ENCODE data around the gene FBXW11.
A peak's percentile ranks its signal among the peaks of the same experiment; 100 is the strongest.

The FBXW11 gene

GRCh38 chr5:171851251-171851650 lies 155.2 kb downstream of the FBXW11 start:
- no peak overlapping the region for H3K4me3 ChIP-seq (ENCODE audit: low read depth, low read length)
- no peak for DNase-seq (ENCODE audit: low read depth)
- no peak for TF ChIP-seq CTCF (IDR thresholded peaks at IDR 0.05; ENCODE audit: low read depth, low read length, missing control alignments)

GRCh38 chr5:171850324-171850947 lies 156.0 kb downstream of the FBXW11 start:
- no peak overlapping the region for H3K4me3 ChIP-seq (ENCODE audit: low read depth, low read length)
- DNase-seq (ENCODE audit: low read depth) = no peak
- TF ChIP-seq CTCF (IDR thresholded peaks at IDR 0.05; ENCODE audit: low read depth, low read length, missing control alignments) = peak; percentile 32

- DNase-seq (ENCODE audit: low read depth) = no peak
- TF ChIP-seq CTCF (IDR thresholded peaks at IDR 0.05; ENCODE audit: low read depth, low read length, missing control alignments) = no peak
- no peak overlapping the region for H3K4me3 ChIP-seq (ENCODE audit: low read depth, low read length)
These were observed 156.7 kb downstream of the FBXW11 start for GRCh38 chr5:171849585-171850323.

GRCh38 chr5:171848911-171849520 lies 157.4 kb downstream of the FBXW11 start:
- no peak for TF ChIP-seq CTCF (IDR thresholded peaks at IDR 0.05; ENCODE audit: low read depth, low read length, missing control alignments)
- DNase-seq (ENCODE audit: low read depth) = no peak

GRCh38 chr5:171848486-171848885 lies 158.0 kb downstream of the FBXW11 start:
- no peak overlapping the region for H3K4me3 ChIP-seq (ENCODE audit: low read depth, low read length)
- no peak for DNase-seq (ENCODE audit: low read depth)
- no peak for TF ChIP-seq CTCF (IDR thresholded peaks at IDR 0.05; ENCODE audit: low read depth, low read length, missing control alignments)

More at GRCh38 chr5:171848911-171849520, 157.4 kb downstream of the FBXW11 start:
- no peak overlapping the region for H3K4me3 ChIP-seq (ENCODE audit: low read depth, low read length)

GRCh38 chr5:171848006-171848405 lies 158.4 kb downstream of the FBXW11 start:
- no peak for DNase-seq (ENCODE audit: low read depth)
- no peak for TF ChIP-seq CTCF (IDR thresholded peaks at IDR 0.05; ENCODE audit: low read depth, low read length, missing control alignments)
- no peak overlapping the region for H3K4me3 ChIP-seq (ENCODE audit: low read depth, low read length)

Data from GM12864 (cell line).